Measurements from ENCODE around the gene CHERP. TPM values are rescaled to one million over a fixed set of nuclear protein-coding genes. Genes with fewer than 3 reads are reported as not detected.

CHERP gene
- total and polyA plus RNA-seq, 2 of the 4 experiments (the other 2 are of a cell fraction) = 0.54 to 13.5 TPM

DNA sequence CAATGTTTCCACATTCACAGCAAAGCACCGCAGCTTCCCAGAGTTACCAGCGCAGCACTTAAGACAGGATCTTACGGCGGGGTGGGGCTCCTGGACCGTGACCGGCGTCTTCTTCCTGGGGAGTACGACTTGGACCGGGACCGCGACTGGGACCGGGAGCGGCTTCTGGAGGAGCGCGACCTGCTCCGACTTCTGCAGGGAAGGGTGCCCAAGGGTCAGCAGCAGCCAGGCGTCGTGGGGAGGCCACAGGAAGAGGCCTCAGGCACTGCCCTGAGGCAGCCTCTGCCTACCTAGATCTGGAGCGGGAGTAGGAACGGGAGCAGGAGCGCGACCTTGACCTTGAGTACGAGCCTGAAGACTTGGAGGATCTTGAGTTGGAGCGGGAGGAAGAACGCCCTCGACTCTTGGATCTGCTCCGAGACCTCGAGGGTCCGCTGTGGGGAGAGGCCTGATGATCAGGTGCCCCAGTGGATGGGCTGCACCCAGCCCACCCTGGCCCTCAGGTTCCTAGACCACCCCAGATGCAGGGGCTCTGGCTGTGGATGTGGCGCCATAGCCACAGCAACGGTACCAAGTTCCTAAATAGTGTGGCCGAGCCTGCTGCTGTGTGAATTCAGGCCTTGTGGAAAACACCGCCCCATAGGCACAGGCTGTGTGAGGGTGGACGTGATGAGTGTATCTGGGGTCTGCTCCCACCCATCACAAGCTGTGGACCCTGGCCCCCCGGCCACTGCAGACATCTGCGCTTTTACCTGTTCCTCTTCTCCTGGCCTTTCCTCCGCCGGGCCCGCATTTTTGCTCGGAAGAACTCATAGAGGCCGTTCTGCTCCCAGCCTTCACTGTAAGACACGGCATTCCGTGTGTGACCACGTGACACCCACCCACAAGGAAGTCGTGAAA lies 21.9 kb downstream of the CHERP start:
- Histone ChIP-seq H3K79me1 (ENCODE audit: low read depth in 1 of 2, low read length in 2 of 2) (peaks cover 3 to 13% of the 10 kb centered on the region in 2 experiments; a peak in 2 of 4 replicates), H4K91ac (ENCODE audit: insufficient read depth, low read depth, low read length) (no peak overlapping the region), H3K36me3 (ENCODE audit: control insufficient read depth, insufficient read depth, low read length) (peaks cover 76% of the 10 kb centered on the region), H3K4ac (ENCODE audit: low read depth, low read length) (no peak overlapping the region), H3K4me2 (ENCODE audit: low read depth, low read length) (no peak overlapping the region), H3K23ac (ENCODE audit: low read depth, low read length) (no peak overlapping the region), H4K20me1 (ENCODE audit: insufficient read depth, low read length) (peaks cover 7% of the 10 kb centered on the region; the same call in 1 of the 2 replicates), H2BK120ac (ENCODE audit: low read depth, low read length) (no peak overlapping the region), H3K9me1 (ENCODE audit: insufficient read depth, low read length) (no peaks in the 10 kb centered on the region), H3K4me1 (ENCODE audit: control insufficient read depth, insufficient read depth, low read length) (no peaks in the 10 kb centered on the region), H2BK15ac (ENCODE audit: low read depth, low read length) (no peak overlapping the region), H3K27ac (ENCODE audit: insufficient read depth, low read length) (no peak overlapping the region), H3K56ac (ENCODE audit: extremely low read depth, insufficient read depth, low read length) (no peak overlapping the region), H3K9ac (ENCODE audit: low read depth, low read length) (no peak overlapping the region), H3K14ac (replicated peaks; ENCODE audit: low read depth, low read length) (no peak overlapping the region), H2BK20ac (ENCODE audit: low read depth, low read length) (no peak overlapping the region), H2AK5ac (ENCODE audit: low read depth, low read length) (no peak overlapping the region), H2AK9ac (replicated peaks; ENCODE audit: low read depth, low read length, poor library complexity) (no peak overlapping the region), H2BK5ac (ENCODE audit: low read depth, low read length, poor library complexity, severe bottlenecking) (no peak overlapping the region), H3K4me3 (ENCODE audit: insufficient read depth, low read depth, low read length) (no peak overlapping the region), H4K5ac (ENCODE audit: low read depth, low read length) (no peak overlapping the region), H3K9me3 (ENCODE audit: control insufficient read depth, insufficient read depth, low read length) (no peaks in the 10 kb centered on the region), H4K8ac (ENCODE audit: low read depth in 2 of 2, low read length in 2 of 2) (no peak overlapping the region), H3K18ac (ENCODE audit: low read depth, low read length) (no peak overlapping the region), H2AFZ (replicated peaks; ENCODE audit: low read length, poor library complexity) (no peak overlapping the region), H3K27me3 (ENCODE audit: control insufficient read depth, insufficient read depth, low read length) (no peaks in the 10 kb centered on the region)
- no peak for ATAC-seq (ENCODE audit: low read depth)
- dilution Hi-C loops (cut with HindIII; ENCODE audit: low sequenced_read_pairs, unreplicated experiment) (no loop called here), in situ Hi-C loops (cut with MboI; ENCODE audit: low sequenced_read_pairs) (no loop called here), intact Hi-C loops (cut with micrococcal nuclease) (no loop called here)
- ChIA-PET POLR2A (ENCODE audit: unreplicated experiment) (no interaction called here), CTCF (no interaction called here)
- 94% methylated on average over 19 of the region's 45 CpGs; no CpG with 5 or more reads in 1 of the 2 experiments for WGBS, 2 experiments (ENCODE audit: extremely low coverage in 2 of 2, insufficient read length in 1 of 2)
- no peak for DNase-seq
- BruUV-seq (replicated peaks) = no TSS peak
- TF ChIP-seq RFX5 (IDR thresholded peaks at IDR 0.05; ENCODE audit: low read depth, low read length) (no peak), RCOR1 (IDR thresholded peaks at IDR 0.05; ENCODE audit: insufficient replicate concordance, low read length) (no peak), CEBPB (IDR thresholded peaks at IDR 0.05; ENCODE audit: low read depth, low read length) (no peak), BHLHE40 (IDR thresholded peaks at IDR 0.05; ENCODE audit: low read depth, low read length) (no peak), CHD1 (IDR thresholded peaks at IDR 0.05; ENCODE audit: low read depth, low read length) (no peak), SMC3 (IDR thresholded peaks at IDR 0.05; ENCODE audit: low read depth, low read length) (no peak), RAD21 (IDR thresholded peaks at IDR 0.05; ENCODE audit: low read length) (no peak), MXI1 (IDR thresholded peaks at IDR 0.05; ENCODE audit: borderline replicate concordance, low read depth, low read length) (no peak), CTCF (conservative IDR thresholded peaks at IDR 0.05; ENCODE audit: low read depth, low read length) (no peak), MAFK (IDR thresholded peaks at IDR 0.05; ENCODE audit: low read depth, low read length) (no peak), POLR2A (IDR thresholded peaks at IDR 0.05; ENCODE audit: low read depth, low read length) (no peak), MAZ (IDR thresholded peaks at IDR 0.05; ENCODE audit: borderline replicate concordance, low read depth, low read length) (no peak), FOS (IDR thresholded peaks at IDR 0.05; ENCODE audit: low read depth, low read length) (no peak)
- TF ChIP-seq, protein P1, sequence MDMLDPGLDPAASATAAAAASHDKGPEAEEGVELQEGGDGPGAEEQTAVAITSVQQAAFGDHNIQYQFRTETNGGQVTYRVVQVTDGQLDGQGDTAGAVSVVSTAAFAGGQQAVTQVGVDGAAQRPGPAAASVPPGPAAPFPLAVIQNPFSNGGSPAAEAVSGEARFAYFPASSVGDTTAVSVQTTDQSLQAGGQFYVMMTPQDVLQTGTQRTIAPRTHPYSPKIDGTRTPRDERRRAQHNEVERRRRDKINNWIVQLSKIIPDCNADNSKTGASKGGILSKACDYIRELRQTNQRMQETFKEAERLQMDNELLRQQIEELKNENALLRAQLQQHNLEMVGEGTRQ (IDR thresholded peaks at IDR 0.05; ENCODE audit: low read depth, low read length) = no peak
- TF ChIP-seq, protein P2, sequence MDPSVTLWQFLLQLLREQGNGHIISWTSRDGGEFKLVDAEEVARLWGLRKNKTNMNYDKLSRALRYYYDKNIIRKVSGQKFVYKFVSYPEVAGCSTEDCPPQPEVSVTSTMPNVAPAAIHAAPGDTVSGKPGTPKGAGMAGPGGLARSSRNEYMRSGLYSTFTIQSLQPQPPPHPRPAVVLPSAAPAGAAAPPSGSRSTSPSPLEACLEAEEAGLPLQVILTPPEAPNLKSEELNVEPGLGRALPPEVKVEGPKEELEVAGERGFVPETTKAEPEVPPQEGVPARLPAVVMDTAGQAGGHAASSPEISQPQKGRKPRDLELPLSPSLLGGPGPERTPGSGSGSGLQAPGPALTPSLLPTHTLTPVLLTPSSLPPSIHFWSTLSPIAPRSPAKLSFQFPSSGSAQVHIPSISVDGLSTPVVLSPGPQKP (IDR thresholded peaks at IDR 0.05; ENCODE audit: borderline replicate concordance, low read depth, low read length) = no peak
